ENCODE measurements around the gene POLR2C. TPM values are rescaled to one million over a fixed set of nuclear protein-coding genes. Genes with fewer than 3 reads are reported as not detected.

Gene POLR2C
- total and polyA plus RNA-seq, 2 of the 13 experiments (the other 11 are each of a cell fraction or from before 2014, with no cell fraction given): 104 to 216 TPM

DNA sequence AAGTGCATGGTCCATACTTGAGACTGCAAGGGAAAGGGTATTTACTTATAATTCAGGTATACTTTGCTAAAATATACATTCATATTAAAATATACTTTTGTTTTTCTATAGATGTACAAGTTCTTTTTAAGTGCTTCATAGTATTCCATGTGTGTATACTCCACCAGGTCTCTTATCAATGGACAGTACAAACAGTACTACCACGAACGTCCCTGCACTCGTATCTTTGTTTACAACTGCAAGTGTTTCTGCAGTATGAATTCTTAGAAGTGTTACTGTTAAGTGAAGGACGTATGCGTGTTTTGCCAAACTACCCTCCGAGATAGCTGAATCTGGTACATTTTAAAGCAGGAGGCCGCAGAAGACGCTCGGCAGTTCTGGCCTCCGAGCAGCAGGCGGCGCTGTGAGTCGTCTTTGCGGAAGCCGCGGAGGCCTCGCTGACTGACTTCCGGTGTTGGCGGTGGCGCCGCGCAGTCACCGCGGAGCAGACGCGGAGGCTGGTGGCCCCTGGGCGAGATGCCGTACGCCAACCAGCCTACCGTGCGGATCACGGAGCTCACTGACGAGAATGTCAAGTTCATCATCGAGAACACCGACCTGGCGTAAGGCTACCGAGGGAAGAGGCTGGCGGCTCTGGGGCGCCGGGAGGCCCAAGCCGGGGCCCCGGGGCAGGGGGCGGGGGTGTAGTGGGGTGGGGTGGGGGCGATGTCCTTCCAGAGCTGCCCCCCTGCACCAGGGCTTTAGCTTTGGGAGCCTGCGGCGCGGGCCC is at the start of gene POLR2C (continued):
- TF ChIP-seq NCOA5 (CRISPR knock-in tag; IDR thresholded peaks at IDR 0.05): no peak
- TF ChIP-seq ZSCAN9 (CRISPR knock-in tag; IDR thresholded peaks at IDR 0.05; ENCODE audit: borderline replicate concordance): peak; percentile 96
- no peak for TF ChIP-seq ZNF460 (CRISPR knock-in tag; IDR thresholded peaks at IDR 0.05; ENCODE audit: borderline replicate concordance)
- peak; percentile 97 for TF ChIP-seq FOXK1 (CRISPR knock-in tag; IDR thresholded peaks at IDR 0.05; ENCODE audit: borderline replicate concordance, low read depth)
- 0 out of 2 replicates have a peak, but pooled peaks have one; percentile 5 for TF ChIP-seq ZNF337 (CRISPR knock-in tag; IDR thresholded peaks at IDR 0.05; ENCODE audit: borderline replicate concordance, low read depth)
- TF ChIP-seq ZNF18 (CRISPR knock-in tag; IDR thresholded peaks at IDR 0.05; ENCODE audit: insufficient replicate concordance): peak; percentile 66
- no peak for TF ChIP-seq POLR2AphosphoS2 (IDR thresholded peaks at IDR 0.05; ENCODE audit: low read depth, low read length)
- TF ChIP-seq, protein P1, sequence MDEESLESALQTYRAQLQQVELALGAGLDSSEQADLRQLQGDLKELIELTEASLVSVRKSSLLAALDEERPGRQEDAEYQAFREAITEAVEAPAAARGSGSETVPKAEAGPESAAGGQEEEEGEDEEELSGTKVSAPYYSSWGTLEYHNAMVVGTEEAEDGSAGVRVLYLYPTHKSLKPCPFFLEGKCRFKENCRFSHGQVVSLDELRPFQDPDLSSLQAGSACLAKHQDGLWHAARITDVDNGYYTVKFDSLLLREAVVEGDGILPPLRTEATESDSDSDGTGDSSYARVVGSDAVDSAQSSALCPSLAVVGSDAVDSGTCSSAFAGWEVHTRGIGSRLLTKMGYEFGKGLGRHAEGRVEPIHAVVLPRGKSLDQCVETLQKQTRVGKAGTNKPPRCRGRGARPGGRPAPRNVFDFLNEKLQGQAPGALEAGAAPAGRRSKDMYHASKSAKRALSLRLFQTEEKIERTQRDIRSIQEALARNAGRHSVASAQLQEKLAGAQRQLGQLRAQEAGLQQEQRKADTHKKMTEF (CRISPR knock-in tag; IDR thresholded peaks at IDR 0.05): peak; percentile 97
- TF ChIP-seq MZF1 (CRISPR knock-in tag; IDR thresholded peaks at IDR 0.05; ENCODE audit: borderline replicate concordance): 0 out of 2 replicates have a peak, but pooled peaks have one; percentile 78
- TF ChIP-seq FOXP4 (CRISPR knock-in tag; IDR thresholded peaks at IDR 0.05): peak; percentile 70
- TF ChIP-seq ZNF207 (IDR thresholded peaks at IDR 0.05; ENCODE audit: borderline replicate concordance): no peak
- peak; percentile 56; the same call in 1 of the 2 replicates for TF ChIP-seq RCOR2 (CRISPR knock-in tag; IDR thresholded peaks at IDR 0.05)
- peak; percentile 63 for TF ChIP-seq ZBTB21 (CRISPR knock-in tag; IDR thresholded peaks at IDR 0.05)
- TF ChIP-seq CREBL2 (CRISPR knock-in tag; IDR thresholded peaks at IDR 0.05; ENCODE audit: borderline replicate concordance): peak; percentile 74; the same call in 1 of the 2 replicates
- peak; percentile 89 for TF ChIP-seq THRA (CRISPR knock-in tag; IDR thresholded peaks at IDR 0.05; ENCODE audit: borderline replicate concordance)
- TF ChIP-seq CHD4 (IDR thresholded peaks at IDR 0.05; ENCODE audit: borderline replicate concordance, low read length): no peak
- TF ChIP-seq REPIN1 (CRISPR knock-in tag; IDR thresholded peaks at IDR 0.05; ENCODE audit: borderline replicate concordance, low read depth): peak; percentile 97
- no peak for TF ChIP-seq MAFG (CRISPR knock-in tag; IDR thresholded peaks at IDR 0.05)
- 0 out of 2 replicates have a peak, but pooled peaks have one; percentile 12 for TF ChIP-seq PBX3 (CRISPR knock-in tag; IDR thresholded peaks at IDR 0.05; ENCODE audit: borderline replicate concordance)
- TF ChIP-seq ZNF83 (CRISPR knock-in tag; IDR thresholded peaks at IDR 0.05; ENCODE audit: borderline replicate concordance): peak; percentile 92
